SK-N-SH (cell line): ENCODE data around the gene MAPKAPK3. TPM values are rescaled to one million over a fixed set of nuclear protein-coding genes. Genes with fewer than 3 reads are reported as not detected.
A peak's percentile ranks its signal among the peaks of the same experiment; 100 is the strongest.

Experiments
- CTCF ChIA-PET: fragments of 300-600, 350-600 bp; formaldehyde crosslinking; extraction: SDS; loops from one replicate; lab custom pipeline; 2021; lab: Yijun Ruan, JAX
- POLR2A ChIA-PET: fragments of 350-600 bp; sonication (Branson Sonifier 250); formaldehyde crosslinking; extraction: SDS; loops from one replicate; lab custom pipeline; 2020; ENCODE audit warnings: antibody characterized with exemption, inconsistent platforms; lab: Yijun Ruan, JAX
- DNase-seq: peaks from one replicate; pipeline ENCODE4 v3.0.0; 2012
- H2AFZ ChIP-seq: fragments of 200-600 bp; sonication (generic); 2 replicates; pipeline ENCODE4 v1.8.1; 2016; ENCODE audit warnings: antibody characterized with exemption, mild to moderate bottlenecking, low read depth
- H3F3A ChIP-seq: fragments of 200-600 bp; sonication (generic); replicated peaks from 2 replicates; pipeline ENCODE3; 2016; ENCODE audit warnings: antibody characterized with exemption, mild to moderate bottlenecking; ENCODE audit not compliant: insufficient read depth
- H3K27ac ChIP-seq, 2 experiments: fragments of 200-500 bp in 1 of 2; fragments of 200-600 bp in 1 of 2; sonication (Bioruptor generic) in 1 of 2; sonication (generic), shearing (Covaris generic) in 1 of 2; 2 replicates each; pipeline versions ENCODE4 v1.5.1 to v1.6.1; 2014 to 2016; ENCODE audit warnings: low read depth in 2 of 2, inconsistent platforms in 1 of 2, low read length in 1 of 2, mild to moderate bottlenecking in 1 of 2, mixed read lengths in 1 of 2
- H3K27me3 ChIP-seq: fragments of 200-600 bp; sonication (generic), shearing (Covaris generic); 2 replicates; pipeline ENCODE4 v1.6.1; 2016; ENCODE audit warnings: mixed run types; ENCODE audit not compliant: insufficient read depth
- H3K36me3 ChIP-seq, 2 experiments: fragments of 200-500 bp in 1 of 2; fragments of 200-600 bp in 1 of 2; sonication (Bioruptor generic) in 1 of 2; sonication (generic) in 1 of 2; replicated peaks in 1 of 2; 2 replicates each; pipeline versions ENCODE3 to v1.5.1; 2014 to 2016; ENCODE audit warnings: low read length in 1 of 2, mild to moderate bottlenecking in 1 of 2; ENCODE audit not compliant: insufficient read depth in 2 of 2, control insufficient read depth in 1 of 2
- H3K4me1 ChIP-seq, 2 experiments: fragments of 200-500 bp in 1 of 2; fragments of 200-600 bp in 1 of 2; sonication (Bioruptor generic) in 1 of 2; sonication (generic), shearing (Covaris generic) in 1 of 2; 2 replicates each; pipeline versions ENCODE4 v1.5.1 to v1.6.1; 2014 to 2016; ENCODE audit warnings: low read depth in 1 of 2, low read length in 1 of 2, mixed run types in 1 of 2; ENCODE audit not compliant: insufficient read depth in 2 of 2, control insufficient read depth in 1 of 2
- H3K4me2 ChIP-seq: fragments of 200-600 bp; sonication (generic), shearing (Covaris generic); 2 replicates; pipeline ENCODE4 v1.6.1; 2017; ENCODE audit warnings: mixed run types
- H3K4me3 ChIP-seq, 2 experiments: fragments of 200-500 bp in 1 of 2; fragments of 200-600 bp in 1 of 2; sonication (Bioruptor generic) in 1 of 2; sonication (generic), shearing (Covaris generic) in 1 of 2; 2 replicates each; pipeline versions ENCODE4 v1.5.1 to v1.8.1; 2014 to 2016; ENCODE audit warnings: low read depth in 2 of 2, inconsistent platforms in 1 of 2, low read length in 1 of 2, mild to moderate bottlenecking in 1 of 2, mixed read lengths in 1 of 2, moderate library complexity in 1 of 2
- H3K79me2 ChIP-seq: fragments of 200-600 bp; sonication (generic); 2 replicates; pipeline ENCODE4 v1.8.1; 2017; ENCODE audit warnings: mild to moderate bottlenecking; ENCODE audit not compliant: insufficient read depth
- H3K9ac ChIP-seq: fragments of 200-600 bp; sonication (generic); 2 replicates; pipeline ENCODE4 v1.6.1; 2017; ENCODE audit warnings: mixed run types
- H3K9me2 ChIP-seq: fragments of 200-600 bp; sonication (generic); 2 replicates; pipeline ENCODE4 v1.6.1; 2017; ENCODE audit warnings: mixed run types
- H3K9me3 ChIP-seq: fragments of 200-600 bp; sonication (generic); 2 replicates; pipeline ENCODE4 v1.6.1; 2017; ENCODE audit warnings: mixed run types, mild to moderate bottlenecking, moderate library complexity
- H4K20me1 ChIP-seq: fragments of 200-600 bp; sonication (generic); 2 replicates; pipeline ENCODE4 v1.6.1; 2017; ENCODE audit warnings: mild to moderate bottlenecking, mixed run types; ENCODE audit not compliant: insufficient read depth
- CHD2 ChIP-seq: fragments of 150-350 bp; IDR thresholded peaks from 2 replicates; pipeline ENCODE4 v1.6.1; 2018; ENCODE audit warnings: low read length; ENCODE audit not compliant: partially characterized antibody
- ELF1 ChIP-seq: IDR thresholded peaks from 2 replicates; pipeline ENCODE4 v1.4.0; 2012
- EP300 ChIP-seq, 2 experiments: IDR thresholded peaks; 2 replicates each; pipeline versions ENCODE4 v1.4.0 to v1.6.1; 2012; ENCODE audit warnings: borderline replicate concordance in 1 of 2, low read depth in 1 of 2, low read length in 1 of 2
- EZH2phosphoT487 ChIP-seq: fragments of 200-600 bp; sonication (generic); IDR thresholded peaks from 2 replicates; pipeline ENCODE4 v1.6.1; 2017; ENCODE audit warnings: low read depth, mixed run types, mild to moderate bottlenecking, antibody characterized with exemption, moderate library complexity, borderline replicate concordance
- GABPA ChIP-seq: IDR thresholded peaks from 2 replicates; pipeline ENCODE4 v1.4.0; 2012; ENCODE audit warnings: low read depth, mild to moderate bottlenecking
- GATA2 ChIP-seq: sonication (generic); formaldehyde crosslinking; IDR thresholded peaks from 2 replicates; pipeline ENCODE4 v1.5.0; 2020; ENCODE audit warnings: mild to moderate bottlenecking, missing genetic modification reagents
- MEF2A ChIP-seq: IDR thresholded peaks from 2 replicates; pipeline ENCODE4 v1.4.0; 2012; ENCODE audit warnings: low read depth, borderline replicate concordance
- MXI1 ChIP-seq: IDR thresholded peaks from 2 replicates; pipeline ENCODE4 v1.6.1; 2012; ENCODE audit warnings: mild to moderate bottlenecking, low read depth, low read length, improper control_type of control experiment
- NRF1 ChIP-seq: IDR thresholded peaks from 2 replicates; pipeline ENCODE4 v1.6.1; 2012; ENCODE audit warnings: low read depth, mild to moderate bottlenecking, low read length
- POLR2AphosphoS5 ChIP-seq: IDR thresholded peaks from 2 replicates; pipeline ENCODE4 v1.6.1; 2012; ENCODE audit warnings: low read depth, low read length
- RAD21 ChIP-seq: IDR thresholded peaks from 2 replicates; pipeline ENCODE4 v1.6.1; 2012; ENCODE audit warnings: mild to moderate bottlenecking, low read length
- RCOR1 ChIP-seq: fragments of 150-350 bp; IDR thresholded peaks from 2 replicates; pipeline ENCODE4 v1.6.1; 2017; ENCODE audit warnings: antibody characterized with exemption, low read length
- RXRA ChIP-seq: IDR thresholded peaks from 2 replicates; pipeline ENCODE4 v1.4.0; 2012; ENCODE audit warnings: low read depth, mild to moderate bottlenecking, borderline replicate concordance
- SMC3 ChIP-seq: IDR thresholded peaks from 2 replicates; pipeline ENCODE4 v1.6.1; 2012; ENCODE audit warnings: low read depth, low read length, improper control_type of control experiment
- TAF1 ChIP-seq: IDR thresholded peaks from 2 replicates; pipeline ENCODE4 v1.6.1; 2012; ENCODE audit warnings: low read depth, mild to moderate bottlenecking, low read length, moderate library complexity, borderline replicate concordance
- TEAD4 ChIP-seq: IDR thresholded peaks from 2 replicates; pipeline ENCODE4 v1.4.0; 2012; ENCODE audit warnings: mild to moderate bottlenecking, borderline replicate concordance; ENCODE audit not compliant: insufficient read depth
- WGBS: methylation state at CpG from one replicate; pipeline ENCODE4 v1.1.6; 2017; ENCODE audit warnings: low lambda C conversion rate; 5-methylcytosine and 5-hydroxymethylcytosine counted together
- polyA plus RNA-seq, 3 experiments: library from polyadenylated mRNA; depleted of rRNA; stranded (reverse); fragments of >200 nt; gene quantifications; 2 replicates each; pipeline ENCODE4 v1.2.3, GENCODE V29; 2012
- TF ChIP-seq, protein P1 (sequence below): IDR thresholded peaks from 2 replicates; pipeline ENCODE4 v1.4.0; 2012; ENCODE audit warnings: low read depth, borderline replicate concordance
- TF ChIP-seq, protein P2 (sequence below): IDR thresholded peaks from 2 replicates; pipeline ENCODE4 v1.4.0; 2012; ENCODE audit warnings: low read depth
- TF ChIP-seq, protein P3 (sequence below): IDR thresholded peaks from 2 replicates; pipeline ENCODE4 v1.6.1; 2012; ENCODE audit warnings: mild to moderate bottlenecking, low read depth, low read length, moderate library complexity
- TF ChIP-seq, protein P4 (sequence below): fragments of 150-350 bp; IDR thresholded peaks from 2 replicates; pipeline ENCODE4 v1.6.1; 2016; ENCODE audit warnings: mild to moderate bottlenecking, low read depth, low read length
- TF ChIP-seq, protein P5 (sequence below): IDR thresholded peaks from 2 replicates; pipeline ENCODE4; 2012
- TF ChIP-seq, protein P6 (sequence below): fragments of 150-350 bp; IDR thresholded peaks from 2 replicates; pipeline ENCODE4 v1.6.1; 2017; ENCODE audit warnings: antibody characterized with exemption, low read length, low read depth, borderline replicate concordance
- TF ChIP-seq, protein P7 (sequence below): IDR thresholded peaks from 2 replicates; pipeline ENCODE4 v1.4.0; 2012; ENCODE audit warnings: low read depth, borderline replicate concordance

MAPKAPK3 gene
- polyA plus RNA-seq, 1 of the 3 experiments (the other 2 are of a cell fraction), result 29.4 TPM

DNA sequence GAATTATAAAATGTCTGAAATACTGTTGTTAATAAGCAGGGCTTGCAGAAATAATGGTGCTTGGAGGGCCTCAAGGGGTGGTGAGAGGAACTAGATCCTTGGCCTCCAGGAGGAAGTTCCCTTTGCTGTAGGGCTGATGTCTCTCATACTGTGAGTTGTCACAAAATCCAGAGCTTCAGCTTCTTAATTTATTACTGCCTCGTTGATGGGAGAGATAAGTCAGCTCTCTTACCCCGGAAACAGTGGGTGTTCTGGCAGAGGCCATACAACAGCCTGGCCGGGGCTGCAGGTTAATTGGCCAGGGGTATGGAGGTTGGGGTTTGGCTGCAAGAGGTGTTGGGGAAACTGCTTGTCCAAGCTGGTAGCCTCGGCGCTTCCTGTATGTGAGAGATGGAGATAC lies 15.5 kb downstream of the MAPKAPK3 start:
- no peaks in the 10 kb centered on the region for H3K9me3 ChIP-seq
- H3K4me1 ChIP-seq, result peaks cover 3 to 41% of the 10 kb centered on the region in 2 experiments; a peak in 3 of 4 replicates
- no peaks in the 10 kb centered on the region for H3F3A ChIP-seq
- H3K4me3 ChIP-seq, result no peak overlapping the region
- no peak overlapping the region for H3K9ac ChIP-seq
- POLR2A ChIA-PET, result interaction anchor here (1.0 kb wide), 1 partner anchor 752 kb away, joined by 3 read pairs; the partner anchor contains the start of gene MANF
- no peaks in the 10 kb centered on the region for H4K20me1 ChIP-seq
- H3K9me2 ChIP-seq, result no peaks in the 10 kb centered on the region
- peak; percentile 76 for DNase-seq
- H3K36me3 ChIP-seq, result no peaks in the 10 kb centered on the region
- no peak for TF ChIP-seq TAF1
- TF ChIP-seq, protein P1, sequence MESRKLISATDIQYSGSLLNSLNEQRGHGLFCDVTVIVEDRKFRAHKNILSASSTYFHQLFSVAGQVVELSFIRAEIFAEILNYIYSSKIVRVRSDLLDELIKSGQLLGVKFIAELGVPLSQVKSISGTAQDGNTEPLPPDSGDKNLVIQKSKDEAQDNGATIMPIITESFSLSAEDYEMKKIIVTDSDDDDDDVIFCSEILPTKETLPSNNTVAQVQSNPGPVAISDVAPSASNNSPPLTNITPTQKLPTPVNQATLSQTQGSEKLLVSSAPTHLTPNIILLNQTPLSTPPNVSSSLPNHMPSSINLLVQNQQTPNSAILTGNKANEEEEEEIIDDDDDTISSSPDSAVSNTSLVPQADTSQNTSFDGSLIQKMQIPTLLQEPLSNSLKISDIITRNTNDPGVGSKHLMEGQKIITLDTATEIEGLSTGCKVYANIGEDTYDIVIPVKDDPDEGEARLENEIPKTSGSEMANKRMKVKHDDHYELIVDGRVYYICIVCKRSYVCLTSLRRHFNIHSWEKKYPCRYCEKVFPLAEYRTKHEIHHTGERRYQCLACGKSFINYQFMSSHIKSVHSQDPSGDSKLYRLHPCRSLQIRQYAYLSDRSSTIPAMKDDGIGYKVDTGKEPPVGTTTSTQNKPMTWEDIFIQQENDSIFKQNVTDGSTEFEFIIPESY, result no peak
- no peak for TF ChIP-seq POLR2AphosphoS5
- TF ChIP-seq, protein P2, sequence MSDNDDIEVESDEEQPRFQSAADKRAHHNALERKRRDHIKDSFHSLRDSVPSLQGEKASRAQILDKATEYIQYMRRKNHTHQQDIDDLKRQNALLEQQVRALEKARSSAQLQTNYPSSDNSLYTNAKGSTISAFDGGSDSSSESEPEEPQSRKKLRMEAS, result no peak
- peak; percentile 92 for TF ChIP-seq GATA2
- TF ChIP-seq SMC3, result no peak
- TF ChIP-seq TEAD4, result no peak
- no peak for TF ChIP-seq ELF1
- TF ChIP-seq EP300 (IDR thresholded peaks at IDR 0.05; ENCODE audit: borderline replicate concordance in 1 of 2, low read depth in 1 of 2, low read length in 1 of 2), result peak in 1 of 2 experiments; percentile 78; a peak in 2 of 4 replicates
- 0 out of 2 replicates have a peak, but pooled peaks have one; percentile 17 for TF ChIP-seq MXI1
- TF ChIP-seq, protein P3, sequence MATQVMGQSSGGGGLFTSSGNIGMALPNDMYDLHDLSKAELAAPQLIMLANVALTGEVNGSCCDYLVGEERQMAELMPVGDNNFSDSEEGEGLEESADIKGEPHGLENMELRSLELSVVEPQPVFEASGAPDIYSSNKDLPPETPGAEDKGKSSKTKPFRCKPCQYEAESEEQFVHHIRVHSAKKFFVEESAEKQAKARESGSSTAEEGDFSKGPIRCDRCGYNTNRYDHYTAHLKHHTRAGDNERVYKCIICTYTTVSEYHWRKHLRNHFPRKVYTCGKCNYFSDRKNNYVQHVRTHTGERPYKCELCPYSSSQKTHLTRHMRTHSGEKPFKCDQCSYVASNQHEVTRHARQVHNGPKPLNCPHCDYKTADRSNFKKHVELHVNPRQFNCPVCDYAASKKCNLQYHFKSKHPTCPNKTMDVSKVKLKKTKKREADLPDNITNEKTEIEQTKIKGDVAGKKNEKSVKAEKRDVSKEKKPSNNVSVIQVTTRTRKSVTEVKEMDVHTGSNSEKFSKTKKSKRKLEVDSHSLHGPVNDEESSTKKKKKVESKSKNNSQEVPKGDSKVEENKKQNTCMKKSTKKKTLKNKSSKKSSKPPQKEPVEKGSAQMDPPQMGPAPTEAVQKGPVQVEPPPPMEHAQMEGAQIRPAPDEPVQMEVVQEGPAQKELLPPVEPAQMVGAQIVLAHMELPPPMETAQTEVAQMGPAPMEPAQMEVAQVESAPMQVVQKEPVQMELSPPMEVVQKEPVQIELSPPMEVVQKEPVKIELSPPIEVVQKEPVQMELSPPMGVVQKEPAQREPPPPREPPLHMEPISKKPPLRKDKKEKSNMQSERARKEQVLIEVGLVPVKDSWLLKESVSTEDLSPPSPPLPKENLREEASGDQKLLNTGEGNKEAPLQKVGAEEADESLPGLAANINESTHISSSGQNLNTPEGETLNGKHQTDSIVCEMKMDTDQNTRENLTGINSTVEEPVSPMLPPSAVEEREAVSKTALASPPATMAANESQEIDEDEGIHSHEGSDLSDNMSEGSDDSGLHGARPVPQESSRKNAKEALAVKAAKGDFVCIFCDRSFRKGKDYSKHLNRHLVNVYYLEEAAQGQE, result no peak
- peak; percentile 33; the same call in 1 of the 2 replicates for TF ChIP-seq RAD21
- TF ChIP-seq RCOR1, result peak; percentile 60
- TF ChIP-seq, protein P4, sequence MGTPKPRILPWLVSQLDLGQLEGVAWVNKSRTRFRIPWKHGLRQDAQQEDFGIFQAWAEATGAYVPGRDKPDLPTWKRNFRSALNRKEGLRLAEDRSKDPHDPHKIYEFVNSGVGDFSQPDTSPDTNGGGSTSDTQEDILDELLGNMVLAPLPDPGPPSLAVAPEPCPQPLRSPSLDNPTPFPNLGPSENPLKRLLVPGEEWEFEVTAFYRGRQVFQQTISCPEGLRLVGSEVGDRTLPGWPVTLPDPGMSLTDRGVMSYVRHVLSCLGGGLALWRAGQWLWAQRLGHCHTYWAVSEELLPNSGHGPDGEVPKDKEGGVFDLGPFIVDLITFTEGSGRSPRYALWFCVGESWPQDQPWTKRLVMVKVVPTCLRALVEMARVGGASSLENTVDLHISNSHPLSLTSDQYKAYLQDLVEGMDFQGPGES, result no peak
- no peak for TF ChIP-seq EZH2phosphoT487
- TF ChIP-seq, protein P5, sequence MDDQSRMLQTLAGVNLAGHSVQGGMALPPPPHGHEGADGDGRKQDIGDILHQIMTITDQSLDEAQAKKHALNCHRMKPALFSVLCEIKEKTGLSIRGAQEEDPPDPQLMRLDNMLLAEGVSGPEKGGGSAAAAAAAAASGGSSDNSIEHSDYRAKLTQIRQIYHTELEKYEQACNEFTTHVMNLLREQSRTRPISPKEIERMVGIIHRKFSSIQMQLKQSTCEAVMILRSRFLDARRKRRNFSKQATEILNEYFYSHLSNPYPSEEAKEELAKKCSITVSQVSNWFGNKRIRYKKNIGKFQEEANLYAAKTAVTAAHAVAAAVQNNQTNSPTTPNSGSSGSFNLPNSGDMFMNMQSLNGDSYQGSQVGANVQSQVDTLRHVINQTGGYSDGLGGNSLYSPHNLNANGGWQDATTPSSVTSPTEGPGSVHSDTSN, result peak; percentile 15; the same call in 1 of the 2 replicates
- no peak for TF ChIP-seq NRF1
- TF ChIP-seq, protein P6, sequence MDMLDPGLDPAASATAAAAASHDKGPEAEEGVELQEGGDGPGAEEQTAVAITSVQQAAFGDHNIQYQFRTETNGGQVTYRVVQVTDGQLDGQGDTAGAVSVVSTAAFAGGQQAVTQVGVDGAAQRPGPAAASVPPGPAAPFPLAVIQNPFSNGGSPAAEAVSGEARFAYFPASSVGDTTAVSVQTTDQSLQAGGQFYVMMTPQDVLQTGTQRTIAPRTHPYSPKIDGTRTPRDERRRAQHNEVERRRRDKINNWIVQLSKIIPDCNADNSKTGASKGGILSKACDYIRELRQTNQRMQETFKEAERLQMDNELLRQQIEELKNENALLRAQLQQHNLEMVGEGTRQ, result no peak
- TF ChIP-seq, protein P7, sequence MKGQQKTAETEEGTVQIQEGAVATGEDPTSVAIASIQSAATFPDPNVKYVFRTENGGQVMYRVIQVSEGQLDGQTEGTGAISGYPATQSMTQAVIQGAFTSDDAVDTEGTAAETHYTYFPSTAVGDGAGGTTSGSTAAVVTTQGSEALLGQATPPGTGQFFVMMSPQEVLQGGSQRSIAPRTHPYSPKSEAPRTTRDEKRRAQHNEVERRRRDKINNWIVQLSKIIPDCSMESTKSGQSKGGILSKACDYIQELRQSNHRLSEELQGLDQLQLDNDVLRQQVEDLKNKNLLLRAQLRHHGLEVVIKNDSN, result no peak
- TF ChIP-seq MEF2A, result no peak
- TF ChIP-seq RXRA, result no peak
- peak; percentile 45 for TF ChIP-seq CHD2
- TF ChIP-seq GABPA, result no peak
- no peak overlapping the region for H2AFZ ChIP-seq
- H3K27me3 ChIP-seq, result no peaks in the 10 kb centered on the region
- H3K4me2 ChIP-seq, result no peak overlapping the region
- CTCF ChIA-PET, result interaction anchor here (0.6 to 14.3 kb wide), 12 partner anchors 9 to 758 kb away, joined by 3 to 162 read pairs (median 3); partner anchors contain the start of genes MAPKAPK3 and RBM15B
- H3K79me2 ChIP-seq, result no peaks in the 10 kb centered on the region; the same call in 1 of the 2 replicates
- WGBS, result 50% methylated on average over 5 of the region's 5 CpGs
- peak overlapping the region in 1 of 2 experiments; percentile 74; a peak in 2 of 4 replicates for H3K27ac ChIP-seq
